ENCODE measurements around the gene CD48. TPM values are rescaled to one million over a fixed set of nuclear protein-coding genes. Genes with fewer than 3 reads are reported as not detected.

CD48 gene
- total RNA-seq, 2 donors from 2014 or later = 0.55 to 1.1 TPM

- H3K27me3 Mint-ChIP-seq (ENCODE audit: insufficient read depth) = no peaks in the 10 kb centered on the region
- no peaks in the 10 kb centered on the region for H3K36me3 ChIP-seq (ENCODE audit: control insufficient read depth, insufficient read depth, low read length)
- no peak for DNase-seq
- H3K27ac ChIP-seq (ENCODE audit: low read depth, low read length) = no peak overlapping the region
- H3K4me3 Mint-ChIP-seq = no peak overlapping the region
- no peaks in the 10 kb centered on the region for H3K27me3 ChIP-seq (ENCODE audit: control insufficient read depth, insufficient read depth, low read length, poor library complexity, severe bottlenecking)
- H3K36me3 Mint-ChIP-seq (ENCODE audit: low read depth) = no peaks in the 10 kb centered on the region
- no peaks in the 10 kb centered on the region for H3K9me3 Mint-ChIP-seq
- 88 to 96% methylated on average over 1 to 2 of the region's 2 CpGs for WGBS, 2 experiments (ENCODE audit: insufficient coverage in 1 of 2, insufficient read length in 1 of 2)
- H3K9ac ChIP-seq (ENCODE audit: extremely low read depth, low read length, poor library complexity, severe bottlenecking) = no peak overlapping the region
- H3K4me3 ChIP-seq (ENCODE audit: low read length) = no peak overlapping the region
- no peak for TF ChIP-seq CTCF (conservative IDR thresholded peaks at IDR 0.05)
- no peak overlapping the region for H3K27ac Mint-ChIP-seq
- no peaks in the 10 kb centered on the region for H3K4me1 Mint-ChIP-seq
- H3K9me3 ChIP-seq (ENCODE audit: control insufficient read depth, low read length) = no peaks in the 10 kb centered on the region
- H3K4me1 ChIP-seq (ENCODE audit: control insufficient read depth, insufficient read depth, low read length) = no peaks in the 10 kb centered on the region
These were observed 46.9 kb upstream of the CD48 start for GRCh38 chr1:160758521-160758920.

GRCh38 chr1:160756849-160757201, 45.2 kb upstream of the CD48 start:
- Histone ChIP-seq H3K4me1 (ENCODE audit: control insufficient read depth, insufficient read depth, low read length) (no peaks in the 10 kb centered on the region), H3K9ac (ENCODE audit: extremely low read depth, low read length, poor library complexity, severe bottlenecking) (no peak overlapping the region), H3K36me3 (ENCODE audit: control insufficient read depth, insufficient read depth, low read length) (no peaks in the 10 kb centered on the region), H3K27me3 (ENCODE audit: control insufficient read depth, insufficient read depth, low read length, poor library complexity, severe bottlenecking) (no peaks in the 10 kb centered on the region), H3K27ac (ENCODE audit: low read depth, low read length) (no peak overlapping the region), H3K9me3 (ENCODE audit: control insufficient read depth, low read length) (no peaks in the 10 kb centered on the region), H3K4me3 (ENCODE audit: low read length) (no peak overlapping the region)
- TF ChIP-seq CTCF (conservative IDR thresholded peaks at IDR 0.05) = no peak
- no peak for DNase-seq
- H3K27me3 Mint-ChIP-seq (ENCODE audit: insufficient read depth) = peaks cover 2% of the 10 kb centered on the region
- no peak overlapping the region for H3K4me3 Mint-ChIP-seq
- no peak overlapping the region for H3K27ac Mint-ChIP-seq
- H3K4me1 Mint-ChIP-seq = no peaks in the 10 kb centered on the region
- H3K9me3 Mint-ChIP-seq = no peaks in the 10 kb centered on the region
- H3K36me3 Mint-ChIP-seq (ENCODE audit: low read depth) = no peaks in the 10 kb centered on the region
- WGBS, 2 experiments (ENCODE audit: insufficient coverage in 1 of 2, insufficient read length in 1 of 2) = 86 to 92% methylated on average over 2 of the region's 2 CpGs

- Histone ChIP-seq H3K27me3 (ENCODE audit: control insufficient read depth, insufficient read depth, low read length, poor library complexity, severe bottlenecking) (peaks cover 3% of the 10 kb centered on the region), H3K9me3 (ENCODE audit: control insufficient read depth, low read length) (no peaks in the 10 kb centered on the region), H3K4me3 (ENCODE audit: low read length) (no peak overlapping the region), H3K27ac (ENCODE audit: low read depth, low read length) (no peak overlapping the region), H3K4me1 (ENCODE audit: control insufficient read depth, insufficient read depth, low read length) (no peaks in the 10 kb centered on the region), H3K36me3 (ENCODE audit: control insufficient read depth, insufficient read depth, low read length) (no peaks in the 10 kb centered on the region), H3K9ac (ENCODE audit: extremely low read depth, low read length, poor library complexity, severe bottlenecking) (no peak overlapping the region)
- TF ChIP-seq CTCF (conservative IDR thresholded peaks at IDR 0.05) = no peak
- Mint-ChIP-seq H3K9me3 (no peaks in the 10 kb centered on the region), H3K4me1 (no peaks in the 10 kb centered on the region), H3K4me3 (no peak overlapping the region), H3K27me3 (ENCODE audit: insufficient read depth) (peaks cover 6% of the 10 kb centered on the region), H3K36me3 (ENCODE audit: low read depth) (no peaks in the 10 kb centered on the region), H3K27ac (no peak overlapping the region)
- no peak for DNase-seq
- 83 to 88% methylated on average over 1 to 5 of the region's 5 CpGs for WGBS, 2 experiments (ENCODE audit: insufficient coverage in 1 of 2, insufficient read length in 1 of 2)
These were observed 44.6 kb upstream of the CD48 start for GRCh38 chr1:160755911-160756848.

All from endodermal cell (in vitro differentiated cells).